H9 (cell line): Measurements from ENCODE around the gene NFASC. TPM values are rescaled to one million over a fixed set of nuclear protein-coding genes. Genes with fewer than 3 reads are reported as not detected.

Source experiments
- DNase-seq: peaks from one replicate; pipeline ENCODE4 v3.0.0-alpha.2; 2017
- H2AFZ ChIP-seq: one replicate; pipeline ENCODE4 v1.6.1; 2013; ENCODE audit warnings: mild to moderate bottlenecking, low read length, control low read depth, moderate library complexity
- H2AK5ac ChIP-seq: 2 replicates; pipeline ENCODE4 v1.6.1; 2013; ENCODE audit warnings: low read length, control low read depth, mixed read lengths; ENCODE audit not compliant: insufficient read length
- H2BK120ac ChIP-seq: one replicate; pipeline ENCODE4 v1.6.1; 2013; ENCODE audit warnings: low read depth, mild to moderate bottlenecking, low read length, control low read depth, inconsistent platforms; ENCODE audit not compliant: poor library complexity, severe bottlenecking
- H2BK12ac ChIP-seq: 2 replicates; pipeline ENCODE4 v1.6.1; 2013; ENCODE audit warnings: low read length, control low read depth, mixed read lengths, low read depth; ENCODE audit not compliant: insufficient read length
- H2BK15ac ChIP-seq: 2 replicates; pipeline ENCODE4 v1.6.1; 2013; ENCODE audit warnings: low read depth, low read length, control low read depth
- H2BK20ac ChIP-seq: one replicate; pipeline ENCODE4 v1.6.1; 2013; ENCODE audit warnings: low read depth, mild to moderate bottlenecking, low read length, control low read depth, inconsistent platforms; ENCODE audit not compliant: poor library complexity, severe bottlenecking
- H2BK5ac ChIP-seq: 2 replicates; pipeline ENCODE4 v1.6.1; 2013; ENCODE audit warnings: low read length, control low read depth, mixed read lengths; ENCODE audit not compliant: insufficient read length
- H3K14ac ChIP-seq: 2 replicates; pipeline ENCODE4 v1.6.1; 2013; ENCODE audit warnings: low read length, control low read depth; ENCODE audit not compliant: insufficient read depth
- H3K18ac ChIP-seq: 2 replicates; pipeline ENCODE4 v1.6.1; 2013; ENCODE audit warnings: low read depth, mild to moderate bottlenecking, mixed read lengths, low read length, control low read depth; ENCODE audit not compliant: insufficient read length
- H3K23ac ChIP-seq: 2 replicates; pipeline ENCODE4 v1.6.1; 2013; ENCODE audit warnings: low read length, control low read depth, mixed read lengths, low read depth; ENCODE audit not compliant: insufficient read length
- H3K23me2 ChIP-seq: 2 replicates; pipeline ENCODE4 v1.6.1; 2013; ENCODE audit warnings: low read depth, mild to moderate bottlenecking, mixed read lengths, low read length, control low read depth; ENCODE audit not compliant: insufficient read length, poor library complexity, severe bottlenecking
- H3K27ac ChIP-seq: 2 replicates; pipeline ENCODE4 v1.5.1; 2013; ENCODE audit warnings: low read length, control low read depth, mixed read lengths, low read depth; ENCODE audit not compliant: insufficient read length
- H3K27me3 ChIP-seq: 2 replicates; pipeline ENCODE4 v1.6.1; 2013; ENCODE audit warnings: low read length, control low read depth, inconsistent platforms; ENCODE audit not compliant: insufficient read depth
- H3K4ac ChIP-seq: 2 replicates; pipeline ENCODE4 v1.6.1; 2013; ENCODE audit warnings: low read depth, mild to moderate bottlenecking, control low read depth, inconsistent platforms, low read length, moderate library complexity
- H3K4me1 ChIP-seq: 2 replicates; pipeline ENCODE4 v1.6.1; 2013; ENCODE audit warnings: low read length, control low read depth, inconsistent platforms; ENCODE audit not compliant: insufficient read depth
- H3K4me2 ChIP-seq: 2 replicates; pipeline ENCODE4 v1.6.1; 2013; ENCODE audit warnings: low read length, control low read depth, mixed read lengths; ENCODE audit not compliant: insufficient read length, insufficient read depth
- H3K56ac ChIP-seq: 2 replicates; pipeline ENCODE4 v1.6.1; 2013; ENCODE audit warnings: low read depth, mild to moderate bottlenecking, mixed read lengths, low read length, control low read depth; ENCODE audit not compliant: insufficient read length
- H3K79me1 ChIP-seq: 2 replicates; pipeline ENCODE4 v1.6.1; 2013; ENCODE audit warnings: low read depth, mild to moderate bottlenecking, moderate library complexity, low read length, control low read depth, inconsistent platforms; ENCODE audit not compliant: insufficient read depth, poor library complexity, severe bottlenecking
- H3K79me2 ChIP-seq: 2 replicates; pipeline ENCODE4 v1.6.1; 2013; ENCODE audit warnings: low read length, control low read depth, inconsistent platforms; ENCODE audit not compliant: insufficient read depth
- H3K9ac ChIP-seq: 2 replicates; pipeline ENCODE4 v1.6.1; 2013; ENCODE audit warnings: low read length, control low read depth, mixed read lengths; ENCODE audit not compliant: insufficient read length; ENCODE audit errors: extremely low read depth
- H3K9me3 ChIP-seq: one replicate; pipeline ENCODE4 v1.6.1; 2013; ENCODE audit warnings: low read depth, low read length, inconsistent platforms; ENCODE audit not compliant: control insufficient read depth
- H3T11ph ChIP-seq: one replicate; pipeline ENCODE4 v1.6.1; 2013; ENCODE audit warnings: mild to moderate bottlenecking, low read length, control low read depth, inconsistent platforms
- H4K20me1 ChIP-seq: one replicate; pipeline ENCODE4 v1.6.1; 2013; ENCODE audit not compliant: control insufficient read depth, insufficient read length, insufficient read depth
- H4K5ac ChIP-seq: 2 replicates; pipeline ENCODE4 v1.6.1; 2013; ENCODE audit warnings: low read depth, mild to moderate bottlenecking, mixed read lengths, low read length, control low read depth; ENCODE audit not compliant: insufficient read length
- H4K8ac ChIP-seq: replicated peaks from 2 replicates; pipeline ENCODE4 v1.6.1; 2013; ENCODE audit warnings: low read length, control low read depth, mixed read lengths, low read depth; ENCODE audit not compliant: insufficient read length
- H4K91ac ChIP-seq: 2 replicates; pipeline ENCODE4 v1.6.1; 2013; ENCODE audit warnings: low read depth, mild to moderate bottlenecking, moderate library complexity, mixed read lengths, low read length, control low read depth; ENCODE audit not compliant: insufficient read length
- H3K27ac Mint-ChIP-seq, 3 experiments: 2 replicates in 2 of 3; 3 replicates in 1 of 3; pipeline ENCODE4 v1.8.0; 2020 to 2021; ENCODE audit warnings: mixed read lengths in 3 of 3, mild to moderate bottlenecking in 1 of 3, moderate library complexity in 1 of 3
- H3K27me3 Mint-ChIP-seq: 2 replicates; pipeline ENCODE4 v1.8.0; 2021; ENCODE audit warnings: low read depth, mild to moderate bottlenecking, moderate library complexity, mixed read lengths
- H3K36me3 Mint-ChIP-seq, 3 experiments: 2 replicates in 2 of 3; 3 replicates in 1 of 3; pipeline ENCODE4 v1.8.0; 2020 to 2021; ENCODE audit warnings: low read depth in 3 of 3, mixed read lengths in 3 of 3; ENCODE audit not compliant: insufficient read depth in 1 of 3
- H3K4me1 Mint-ChIP-seq, 2 experiments: 2 replicates each; pipeline ENCODE4 v1.8.0; 2020; ENCODE audit warnings: mixed read lengths in 2 of 2
- H3K4me3 Mint-ChIP-seq, 2 experiments: 2 replicates in 1 of 2; 3 replicates in 1 of 2; pipeline ENCODE4 v1.8.0; 2020 to 2021; ENCODE audit warnings: mild to moderate bottlenecking in 2 of 2, mixed read lengths in 2 of 2, moderate library complexity in 1 of 2
- H3K9me3 Mint-ChIP-seq, 2 experiments: 2 replicates in 1 of 2; 3 replicates in 1 of 2; pipeline ENCODE4 v1.8.0; 2020; ENCODE audit warnings: mild to moderate bottlenecking in 2 of 2, mixed read lengths in 2 of 2, moderate library complexity in 1 of 2
- CTCF ChIP-seq: fragments of 200-600 bp; sonication (generic); conservative IDR thresholded peaks from 3 replicates; pipeline ENCODE4 v1.8.0; 2021; ENCODE audit warnings: antibody characterized with exemption, mild to moderate bottlenecking
- WGBS: extraction: QIAGEN DNeasy Blood & Tissue Kit; methylation state at CpG from one replicate; pipeline ENCODE4 v1.1.7; 2013; ENCODE audit warnings: missing lambda C conversion rate, low lambda C conversion rate, mixed read lengths; ENCODE audit not compliant: insufficient read length; ENCODE audit errors: extremely low coverage; 5-methylcytosine and 5-hydroxymethylcytosine counted together
- total RNA-seq: library from RNA; stranded (reverse); gene quantifications from 2 replicates; pipeline ENCODE4 v1.2.1, GENCODE V29; 2021

Gene NFASC
- total RNA-seq, 1 experiment from 2014 or later, result 5.0 TPM

- Histone ChIP-seq H3K9me3 (no peaks in the 10 kb centered on the region), H4K91ac (no peak overlapping the region), H3K79me2 (no peaks in the 10 kb centered on the region), H3K4me2 (no peak overlapping the region), H3K27ac (no peak overlapping the region), H2BK20ac (no peak overlapping the region), H3K9ac (no peak overlapping the region), H3K14ac (no peak overlapping the region), H3K18ac (no peak overlapping the region), H3K4ac (no peak overlapping the region), H4K8ac (no peak overlapping the region), H2AK5ac (no peak overlapping the region), H2BK15ac (no peak overlapping the region), H3K23me2 (no peaks in the 10 kb centered on the region), H4K20me1 (no peaks in the 10 kb centered on the region), H3K79me1 (no peaks in the 10 kb centered on the region), H3K27me3 (no peaks in the 10 kb centered on the region), H3K56ac (no peak overlapping the region), H4K5ac (no peak overlapping the region), H3K4me1 (peaks cover 3% of the 10 kb centered on the region; the same call in 1 of the 2 replicates), H2BK5ac (no peak overlapping the region), H2BK12ac (no peak overlapping the region), H3K23ac (no peak overlapping the region), H2BK120ac (no peak overlapping the region), H2AFZ (no peak overlapping the region), H3T11ph (no peak overlapping the region)
- DNase-seq, result no peak
- WGBS, result no CpG with 5 or more reads among the region's 6 CpGs
- H3K27me3 Mint-ChIP-seq, result peaks cover 29% of the 10 kb centered on the region
- H3K36me3 Mint-ChIP-seq, result no peaks in the 10 kb centered on the region
- no peak for TF ChIP-seq CTCF
- peak overlapping the region in 1 of 3 experiments; percentile 87; a peak in 1 of 7 replicates for H3K27ac Mint-ChIP-seq
- H3K4me3 Mint-ChIP-seq, result no peak overlapping the region
- no peaks in the 10 kb centered on the region for H3K9me3 Mint-ChIP-seq
- peaks cover 26 to 29% of the 10 kb centered on the region in 2 experiments for H3K4me1 Mint-ChIP-seq
These were observed 146.3 kb downstream of the NFASC start for GRCh38 chr1:205017001-205017400.
